ENCODE results near the gene NET1.

- no peak for TF ChIP-seq CTCF (conservative IDR thresholded peaks at IDR 0.05)
- TF ChIP-seq ZFX (IDR thresholded peaks at IDR 0.05) = no peak
Observed at GRCh38 chr10:5370493-5371352, 41.6 kb upstream of the NET1 start.

Data from C4-2B (cell line).